Hepatocyte (in vitro differentiated cells): ENCODE results near the gene NDFIP2. TPM values are rescaled to one million over a fixed set of nuclear protein-coding genes. Genes with fewer than 3 reads are reported as not detected.

ENCODE experiments used
- DNase-seq: peaks from one replicate; pipeline ENCODE4 v3.0.0-alpha.2; 2016; ENCODE audit warnings: low spot score
- H2AFZ ChIP-seq: fragments of 200-600 bp; sonication (generic); 2 replicates; pipeline ENCODE4 v1.6.0; 2016; ENCODE audit warnings: antibody characterized with exemption, mild to moderate bottlenecking
- H3K27ac ChIP-seq: fragments of 200-600 bp; sonication (generic); 2 replicates; pipeline ENCODE4 v1.5.1; 2016; ENCODE audit warnings: mild to moderate bottlenecking
- H3K27me3 ChIP-seq: fragments of 200-600 bp; sonication (generic); 2 replicates; pipeline ENCODE4 v1.6.1; 2016
- H3K36me3 ChIP-seq: fragments of 200-600 bp; sonication (generic); replicated peaks from 2 replicates; pipeline ENCODE4 v1.5.1; 2016; ENCODE audit warnings: low read depth; ENCODE audit not compliant: insufficient read depth
- H3K4me1 ChIP-seq: fragments of 200-600 bp; sonication (generic); 2 replicates; pipeline ENCODE4 v1.5.1; 2016; ENCODE audit warnings: mild to moderate bottlenecking, moderate library complexity; ENCODE audit not compliant: insufficient read depth
- H3K4me2 ChIP-seq: fragments of 200-600 bp; sonication (generic); 2 replicates; pipeline ENCODE4 v1.6.0; 2016
- H3K4me3 ChIP-seq: fragments of 200-600 bp; sonication (generic); 2 replicates; pipeline ENCODE4 v1.5.1; 2016; ENCODE audit warnings: mild to moderate bottlenecking
- H3K79me2 ChIP-seq: fragments of 200-600 bp; sonication (generic); 2 replicates; pipeline ENCODE4 v1.6.0; 2017; ENCODE audit warnings: mild to moderate bottlenecking
- H3K9me2 ChIP-seq: fragments of 200-600 bp; sonication (generic); replicated peaks from 2 replicates; pipeline ENCODE4 v1.6.0; 2017; ENCODE audit warnings: mild to moderate bottlenecking; ENCODE audit not compliant: insufficient read depth
- H3K9me3 ChIP-seq: fragments of 200-600 bp; sonication (generic); 2 replicates; pipeline ENCODE4 v1.5.1; 2016; ENCODE audit warnings: low read depth, mild to moderate bottlenecking
- H4K20me1 ChIP-seq: fragments of 200-600 bp; sonication (generic); 2 replicates; pipeline ENCODE4 v1.6.0; 2016; ENCODE audit warnings: mild to moderate bottlenecking; ENCODE audit not compliant: insufficient read depth, poor library complexity, severe bottlenecking
- CTCF ChIP-seq: fragments of 200-600 bp; sonication (generic); IDR thresholded peaks from 2 replicates; pipeline ENCODE4 v1.5.1; 2016; ENCODE audit warnings: antibody characterized with exemption, mild to moderate bottlenecking; ENCODE audit not compliant: poor library complexity
- EZH2 ChIP-seq: fragments of 200-600 bp; sonication (generic); IDR thresholded peaks from 2 replicates; pipeline ENCODE4 v1.6.1; 2016; ENCODE audit warnings: antibody characterized with exemption, mild to moderate bottlenecking, borderline replicate concordance
- EZH2phosphoT487 ChIP-seq: fragments of 200-600 bp; sonication (generic); IDR thresholded peaks from one replicate; pipeline ENCODE4 v1.6.1; 2018; ENCODE audit warnings: antibody characterized with exemption, mild to moderate bottlenecking, low read depth, moderate library complexity; ENCODE audit not compliant: unreplicated experiment, severe bottlenecking
- WGBS: methylation state at CpG from one replicate; pipeline ENCODE4 v1.1.6; 2016; ENCODE audit warnings: low lambda C conversion rate; ENCODE audit errors: missing lambda C conversion rate; 5-methylcytosine and 5-hydroxymethylcytosine counted together
- polyA plus RNA-seq: library from polyadenylated mRNA; unstranded; fragments of >200 nt; fragmentation: Nextera tagmentation; extraction: Ambion mirVana; gene quantifications from 2 replicates; pipeline ENCODE4 v1.2.1, GENCODE V29; 2016
- total RNA-seq: library from RNA; depleted of rRNA; stranded (reverse); fragments of >200 nt; gene quantifications from 2 replicates; pipeline ENCODE4 v1.2.3, GENCODE V29; 2014

Gene NDFIP2
- total and polyA plus RNA-seq, 2 experiments from 2014 or later, result 54.4 to 80.2 TPM

DNA sequence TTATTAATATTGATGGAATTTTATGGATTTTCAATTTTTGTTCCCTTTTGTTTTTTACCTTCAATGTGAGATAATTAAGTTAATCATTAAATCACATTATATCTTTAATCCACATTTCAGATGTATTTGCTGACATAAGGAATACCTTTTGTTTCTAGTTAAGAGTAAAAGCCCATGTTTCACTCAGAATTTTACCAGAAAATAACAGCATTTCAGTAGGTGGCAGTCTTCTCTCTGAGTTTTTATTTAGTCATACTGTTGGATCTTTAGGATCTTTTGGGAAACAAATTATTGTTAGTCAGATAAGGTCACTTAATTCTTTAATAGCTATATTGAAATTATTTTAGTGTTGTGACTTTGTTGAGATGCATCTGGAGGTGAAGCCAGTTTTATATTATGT lies 67.9 kb downstream of the NDFIP2 start:
- H3K4me1 ChIP-seq, result no peaks in the 10 kb centered on the region
- DNase-seq, result no peak
- no peak overlapping the region for H3K27ac ChIP-seq

DNA sequence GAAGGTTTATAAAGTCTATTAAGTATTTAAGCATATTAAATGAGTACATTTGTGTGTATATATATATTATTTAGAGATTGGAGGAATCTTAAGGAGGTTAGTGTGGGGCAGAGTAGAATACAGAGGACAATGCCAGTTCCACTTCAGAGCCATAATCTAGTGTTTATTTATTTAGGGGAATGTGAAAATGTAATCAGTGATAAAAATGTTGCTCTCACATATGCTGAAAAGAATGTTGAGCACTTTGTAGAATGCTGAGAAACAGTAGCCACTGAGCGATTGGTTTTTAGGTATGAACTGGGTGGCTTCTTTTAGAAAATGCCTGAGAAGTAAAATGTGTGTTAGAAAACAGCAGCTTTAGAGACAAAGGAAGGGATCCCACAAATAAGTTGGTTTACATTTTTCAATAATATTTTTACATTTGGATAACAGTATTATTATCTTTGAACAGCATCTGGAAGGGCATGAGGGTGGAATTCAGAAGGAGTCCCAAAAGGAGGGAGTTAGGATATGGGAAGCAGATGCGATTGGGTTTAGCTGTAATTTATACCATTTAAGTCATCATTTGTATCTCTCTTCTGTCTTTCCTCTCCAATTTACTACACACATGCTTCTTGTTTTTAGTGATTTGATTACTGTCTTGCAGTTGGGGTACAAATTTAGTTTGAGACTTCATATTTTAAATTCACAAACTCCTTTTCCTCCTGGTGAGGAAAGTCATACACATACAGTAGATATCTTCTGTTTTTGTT lies 68.6 kb downstream of the NDFIP2 start:
- Histone ChIP-seq H2AFZ (no peak overlapping the region), H4K20me1 (no peaks in the 10 kb centered on the region), H3K9me3 (no peaks in the 10 kb centered on the region), H3K4me2 (no peak overlapping the region), H3K36me3 (no peaks in the 10 kb centered on the region), H3K4me1 (no peaks in the 10 kb centered on the region), H3K27me3 (no peaks in the 10 kb centered on the region), H3K4me3 (no peak overlapping the region), H3K27ac (no peak overlapping the region), H3K9me2 (no peaks in the 10 kb centered on the region), H3K79me2 (no peaks in the 10 kb centered on the region)
- DNase-seq, result no peak
- 59% methylated on average over 2 of the region's 2 CpGs for WGBS
- TF ChIP-seq CTCF (no peak), EZH2phosphoT487 (no peak), EZH2 (no peak)

More for the DNA sequence above, 67.9 kb downstream of the NDFIP2 start:
- Histone ChIP-seq H3K4me2 (no peak overlapping the region), H3K9me3 (no peaks in the 10 kb centered on the region), H3K4me3 (no peak overlapping the region), H4K20me1 (no peaks in the 10 kb centered on the region), H3K36me3 (no peaks in the 10 kb centered on the region), H3K79me2 (no peaks in the 10 kb centered on the region), H3K27me3 (no peaks in the 10 kb centered on the region), H2AFZ (no peak overlapping the region), H3K9me2 (no peaks in the 10 kb centered on the region)
- no peak for TF ChIP-seq EZH2
- TF ChIP-seq EZH2phosphoT487, result no peak
- peak; percentile 64 for TF ChIP-seq CTCF

DNA sequence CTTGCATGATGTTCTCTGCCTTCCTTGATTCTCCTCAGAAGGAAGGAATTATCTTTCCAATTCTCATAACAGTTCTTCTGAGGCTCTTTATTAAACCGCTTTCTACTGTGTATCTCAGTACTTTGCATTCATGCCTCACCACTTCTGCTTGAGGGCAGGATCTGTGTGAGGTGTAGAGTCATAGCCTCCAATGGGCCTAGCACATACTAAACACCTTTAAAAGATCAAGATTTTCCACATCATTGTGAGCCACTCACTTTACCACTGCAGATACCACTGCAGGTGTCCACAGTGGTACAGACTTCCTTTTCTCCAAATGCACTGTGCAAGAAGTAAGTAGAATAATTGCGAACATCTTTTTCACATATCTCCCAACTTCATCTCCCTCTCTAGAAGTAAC lies 76.7 kb downstream of the NDFIP2 start:
- Histone ChIP-seq H3K4me3 (no peak overlapping the region), H3K4me1 (no peaks in the 10 kb centered on the region), H3K36me3 (no peaks in the 10 kb centered on the region), H3K4me2 (no peak overlapping the region), H3K27me3 (no peaks in the 10 kb centered on the region), H4K20me1 (no peaks in the 10 kb centered on the region), H3K27ac (no peak overlapping the region), H3K79me2 (no peaks in the 10 kb centered on the region), H3K9me2 (no peaks in the 10 kb centered on the region), H3K9me3 (peaks cover 3% of the 10 kb centered on the region), H2AFZ (no peak overlapping the region)
- TF ChIP-seq EZH2phosphoT487 (no peak), CTCF (no peak), EZH2 (no peak)
- 100% methylated on average over 2 of the region's 2 CpGs for WGBS
- no peak for DNase-seq
